K562 (cell line): Measurements from ENCODE around the gene M6PR. TPM values are rescaled to one million over a fixed set of nuclear protein-coding genes. Genes with fewer than 3 reads are reported as not detected.
A peak's percentile ranks its signal among the peaks of the same experiment; 100 is the strongest.

Experiments used
- ARNT ChIP-seq, 2 experiments: fragments of 450-650 bp; IDR thresholded peaks; 2 replicates each; pipeline ENCODE4 v1.6.1; 2016; ENCODE audit warnings: mild to moderate bottlenecking in 1 of 2
- CBX8 ChIP-seq: fragments of 200-600 bp; sonication (generic); IDR thresholded peaks from 2 replicates; pipeline ENCODE4 v1.6.1; 2012; ENCODE audit warnings: borderline replicate concordance, mixed run types, low read depth, mild to moderate bottlenecking, moderate library complexity, mixed read lengths, low read length, control low read depth, inconsistent platforms; ENCODE audit not compliant: poor library complexity, severe bottlenecking; ENCODE audit errors: extremely low read depth
- CHD4 ChIP-seq: fragments of 200-600 bp; sonication (generic); IDR thresholded peaks from 3 replicates; pipeline ENCODE4 v1.6.1; 2012; ENCODE audit warnings: low read depth, mild to moderate bottlenecking, mixed read lengths, low read length, inconsistent platforms; ENCODE audit not compliant: insufficient read depth, insufficient replicate concordance, poor library complexity, severe bottlenecking
- E4F1 ChIP-seq: fragments of 250-450 bp; sonication (Bioruptor Pico); IDR thresholded peaks from 2 replicates; pipeline ENCODE4 v1.5.0; 2021; ENCODE audit warnings: mild to moderate bottlenecking, borderline replicate concordance
- FOXJ2 ChIP-seq: fragments of 200-800 bp; sonication (Bioruptor generic); IDR thresholded peaks from 2 replicates; pipeline ENCODE4 v1.6.1; 2016; ENCODE audit warnings: missing genetic modification characterization, missing compliant biosample characterization
- GTF2E2 ChIP-seq: fragments of 200-800 bp; sonication (Bioruptor generic); IDR thresholded peaks from 2 replicates; pipeline ENCODE4 v1.6.1; 2016; ENCODE audit warnings: missing genetic modification characterization, missing compliant biosample characterization
- HCFC1 ChIP-seq: IDR thresholded peaks from 2 replicates; pipeline ENCODE4 v1.6.1; 2012; ENCODE audit warnings: low read depth, low read length, improper control_type of control experiment
- KAT7 ChIP-seq: sonication (generic); formaldehyde crosslinking; IDR thresholded peaks from 2 replicates; pipeline ENCODE4 v1.8.0; 2022; ENCODE audit warnings: missing genetic modification reagents, mild to moderate bottlenecking, borderline replicate concordance
- MECOM ChIP-seq: fragments of 250-450 bp; sonication (Bioruptor Pico); IDR thresholded peaks from 2 replicates; pipeline ENCODE4 v1.8.0; 2022; ENCODE audit warnings: inconsistent platforms
- PHF8 ChIP-seq: fragments of 200-600 bp; sonication (generic); IDR thresholded peaks from 2 replicates; pipeline ENCODE4 v1.6.1; 2012; ENCODE audit warnings: mixed run types, mild to moderate bottlenecking, inconsistent platforms, low read length, moderate library complexity, borderline replicate concordance
- PRPF4 ChIP-seq: fragments of 200-400 bp; formaldehyde crosslinking; IDR thresholded peaks from one replicate; pipeline ENCODE4 v1.6.1; 2017; ENCODE audit warnings: low read length, low read depth, mild to moderate bottlenecking; ENCODE audit not compliant: insufficient read depth, poor library complexity, severe bottlenecking
- RBM39 ChIP-seq: fragments of 200-400 bp; formaldehyde crosslinking; optimal IDR thresholded peaks from 2 replicates; pipeline ENCODE3; 2018; ENCODE audit warnings: low read depth, low read length
- RUNX1 ChIP-seq: sonication (generic); IDR thresholded peaks from 2 replicates; pipeline ENCODE4 v1.6.1; 2016; ENCODE audit warnings: antibody characterized with exemption, low read depth
- SIN3B ChIP-seq: fragments of 450-650 bp; IDR thresholded peaks from 2 replicates; pipeline ENCODE4 v1.6.1; 2017; ENCODE audit warnings: low read depth, mild to moderate bottlenecking, moderate library complexity
- TAL1 ChIP-seq: fragments of 450-650 bp; IDR thresholded peaks from 2 replicates; pipeline ENCODE4 v1.6.1; 2016; ENCODE audit warnings: mild to moderate bottlenecking
- ZBTB43 ChIP-seq: sonication (generic); formaldehyde crosslinking; IDR thresholded peaks from 2 replicates; pipeline ENCODE4 v1.8.0; 2023; ENCODE audit warnings: mild to moderate bottlenecking, missing genetic modification reagents
- ZC3H8 ChIP-seq: fragments of 450-650 bp; IDR thresholded peaks from 2 replicates; pipeline ENCODE4 v1.6.1; 2017
- ZFP36 ChIP-seq: fragments of 150-350 bp; IDR thresholded peaks from 2 replicates; pipeline ENCODE4 v1.6.1; 2018; ENCODE audit warnings: low read length, low read depth; ENCODE audit not compliant: partially characterized antibody
- ZFX ChIP-seq: sonication (generic); formaldehyde crosslinking; IDR thresholded peaks from 2 replicates; pipeline ENCODE4 v1.8.0; 2022; ENCODE audit warnings: mild to moderate bottlenecking, missing genetic modification reagents, moderate library complexity
- ZNF354B ChIP-seq: fragments of 250-450 bp; sonication (Bioruptor Pico); IDR thresholded peaks from 2 replicates; pipeline ENCODE4 v1.4.0; 2020
- ZNF76 ChIP-seq: fragments of 250-450 bp; sonication (Bioruptor Pico); IDR thresholded peaks from 2 replicates; pipeline ENCODE4 v1.4.0; 2020; ENCODE audit warnings: mild to moderate bottlenecking, moderate library complexity, borderline replicate concordance
- polyA plus RNA-seq, 8 experiments: library from polyadenylated mRNA; depleted of rRNA in 4 of 8; stranded (reverse) in 5 of 8; unstranded in 3 of 8; fragments of >200 nt; fragmentation: Nextera tagmentation in 2 of 8; fragmentation: Illumina TruSeq in 1 of 8; extraction: Ambion mirVana in 2 of 8; extraction: Trizol in 1 of 8; gene quantifications; 2 replicates each; pipeline versions ENCODE4 v1.2.1 to v1.2.3, GENCODE V29; 2011 to 2014; ENCODE audit warnings: inconsistent platforms in 1 of 8, missing spikeins in 1 of 8
- total RNA-seq, 7 experiments: library from RNA; depleted of rRNA in 6 of 7; stranded (reverse); fragments of >200 nt in 6 of 7; fragmentation: Illumina TruSeq in 2 of 7; extraction: Trizol in 2 of 7; gene quantifications; 2 replicates each; pipeline versions ENCODE4 v1.2.1 to v1.2.3, GENCODE V29; 2011 to 2021; ENCODE audit warnings: low replicate concordance in 1 of 7
- TF ChIP-seq, protein P1 (sequence below): IDR thresholded peaks from 2 replicates; pipeline ENCODE4 v1.6.1; 2011; ENCODE audit not compliant: insufficient read length; ENCODE audit errors: extremely low read depth

The M6PR gene
- total and polyA plus RNA-seq, 9 of the 15 experiments (the other 6 are each of a cell fraction or from before 2014, with no cell fraction given), result 78.6 to 159 (median 112) TPM

DNA sequence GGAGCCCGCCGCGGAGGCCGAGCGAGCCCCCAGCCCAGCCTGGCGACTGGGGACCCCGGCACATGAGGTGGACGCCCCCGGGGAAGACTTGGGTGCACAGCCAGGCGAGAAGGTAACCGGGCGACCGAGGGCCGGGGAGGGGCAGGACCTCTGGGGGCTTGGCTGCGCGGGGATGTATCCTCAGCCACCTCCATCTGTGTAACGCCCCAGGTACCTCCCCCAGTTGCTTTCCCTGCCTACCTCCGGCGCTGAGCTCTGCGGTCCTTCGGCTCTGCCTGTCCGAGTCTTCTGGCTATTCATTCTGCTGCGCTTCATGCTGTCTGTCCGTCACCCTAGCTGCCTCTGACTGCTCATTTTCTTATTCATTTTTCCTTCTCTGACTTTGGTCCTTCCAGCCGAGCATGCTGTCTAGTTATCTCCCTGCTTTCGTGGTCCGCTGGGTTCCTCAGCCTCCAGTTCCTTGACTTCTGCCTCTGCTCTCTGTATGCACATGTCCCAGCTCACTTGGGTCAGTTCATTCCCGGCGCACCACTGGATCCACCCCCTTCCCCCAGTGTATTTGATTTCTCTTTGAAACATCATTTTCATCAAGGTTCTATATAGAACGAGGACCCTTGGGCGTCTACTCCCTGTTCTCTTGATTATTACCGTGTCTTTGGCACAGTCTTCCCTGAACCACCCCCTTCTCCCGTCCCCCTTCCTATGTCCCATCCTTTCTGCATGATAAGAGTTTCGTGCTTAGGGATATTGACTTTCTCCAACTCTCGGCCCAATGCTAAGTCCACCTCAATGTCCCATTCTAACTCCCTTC lies 34.5 kb downstream of the M6PR start (continued):
- TF ChIP-seq RUNX1 (no peak), RBM39 (no peak), SIN3B (no peak), ARNT (IDR thresholded peaks at IDR 0.05) (no peak), ZNF76 (no peak), CBX8 (no peak), CHD4 (no peak), FOXJ2 (tag) (no peak), ZNF354B (no peak), KAT7 (CRISPR knock-in tag) (no peak), TAL1 (no peak), PRPF4 (no peak), PHF8 (peak; percentile 28; the same call in 1 of the 2 replicates), ZFP36 (no peak), MECOM (CRISPR knock-in tag) (no peak), E4F1 (CRISPR knock-in tag) (no peak), ZBTB43 (CRISPR knock-in tag) (no peak), GTF2E2 (no peak), HCFC1 (no peak), ZC3H8 (no peak), ZFX (CRISPR knock-in tag) (no peak; the same call in 1 of the 2 replicates)
- TF ChIP-seq, protein P1, sequence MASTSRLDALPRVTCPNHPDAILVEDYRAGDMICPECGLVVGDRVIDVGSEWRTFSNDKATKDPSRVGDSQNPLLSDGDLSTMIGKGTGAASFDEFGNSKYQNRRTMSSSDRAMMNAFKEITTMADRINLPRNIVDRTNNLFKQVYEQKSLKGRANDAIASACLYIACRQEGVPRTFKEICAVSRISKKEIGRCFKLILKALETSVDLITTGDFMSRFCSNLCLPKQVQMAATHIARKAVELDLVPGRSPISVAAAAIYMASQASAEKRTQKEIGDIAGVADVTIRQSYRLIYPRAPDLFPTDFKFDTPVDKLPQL, result no peak
